Pancreas (tissue), 10 donors: ENCODE results near the gene LRRC31. TPM values are rescaled to one million over a fixed set of nuclear protein-coding genes. Genes with fewer than 3 reads are reported as not detected.
A peak's percentile ranks its signal among the peaks of the same experiment; 100 is the strongest.

Experiments
- ATAC-seq, 4 donors: fragments of 200-7000 bp; cut with Tn5 transposase; one replicate each; pipeline versions ENCODE4 v1.8.0 to v1.9.1; 2020; ENCODE audit warnings: mild to moderate bottlenecking in 4 of 4, moderate library complexity in 4 of 4
- DNase-seq, 6 donors: peaks; one replicate each; pipeline ENCODE4 v3.0.0-alpha.2; 2020
- FAIRE-seq: peaks from 2 replicates; lab custom pipeline; 2012; peaks lifted over from hg19 to GRCh38; lab: Jason Lieb, UNC
- H3K27ac ChIP-seq, 4 donors: fragments of 200-600 bp; sonication (generic); 1 replicate in 3 of 4; 2 replicates in 1 of 4; pipeline versions ENCODE4 v1.5.0 to v1.8.0; 2020
- H3K27me3 ChIP-seq, 4 donors: fragments of 200-600 bp; one replicate each; pipeline ENCODE4 v1.8.0; 2021
- H3K36me3 ChIP-seq, 3 donors: fragments of 200-600 bp; sonication (generic) in 1 of 3; one replicate each; pipeline versions ENCODE4 v1.5.0 to v1.8.0; 2020 to 2021
- H3K4me1 ChIP-seq, 3 donors: fragments of 200-600 bp; one replicate each; pipeline ENCODE4 v1.8.0; 2021
- H3K4me3 ChIP-seq, 4 donors: fragments of 200-600 bp; sonication (generic) in 2 of 4; one replicate each; pipeline versions ENCODE4 v1.5.0 to v1.8.0; 2020 to 2021
- H3K9me3 ChIP-seq, 4 donors: fragments of 200-600 bp; one replicate each; pipeline ENCODE4 v1.8.0; 2021
- CTCF ChIP-seq, 4 donors: fragments of 200-600 bp; sonication (generic) in 3 of 4; IDR thresholded peaks; one replicate each; pipeline versions ENCODE4 v1.5.0 to v1.8.0; 2021; ENCODE audit warnings: antibody characterized with exemption in 4 of 4
- WGBS, 2 donors: extraction: QIAGEN DNeasy Blood & Tissue Kit; methylation state at CpG; one replicate each; pipeline ENCODE4 v1.1.7; 2013; 5-methylcytosine and 5-hydroxymethylcytosine counted together
- intact Hi-C, 3 donors: fragments of 100-400 bp; cut with DNase I; formaldehyde crosslinking; loops; one replicate each; pipeline versions ENCODE4 v1.11.1 to v1.14.2; 2022
- polyA plus RNA-seq, 2 donors: library from polyadenylated mRNA; stranded (reverse); fragments of 200-250 nt; gene quantifications; one replicate each; pipeline ENCODE4 v1.2.3, GENCODE V29; 2013
- total RNA-seq, 6 donors: library from RNA; stranded (reverse); fragmentation: NEBNext Ultra II Directional in 4 of 6; extraction: Animal tissue kit (Norgen Biotek cat#: 25700) in 4 of 6; gene quantifications; one replicate each; pipeline versions ENCODE4 v1.2.1 to v1.2.4, GENCODE V29; 2021 to 2023
- donor health status: healthy with polysubstance abuse.
- donor health status: DM: no; HTN: no; CAD: no; lungs with moderate emphysema.
- donor health status: DM: no; HTN: no; CAD: no.
- donor health status: control.
- donor health status: control.
- donor health status: Bipolar disorder and iron deficiency.
- donor health status: DM: yes; HTN: yes; CAD: no.
- donor health status: DM: no; HTN: no; CAD: no.
- donor health status: DM: no; HTN: no; CAD: no.
- donor health status: DM: yes; HTN: yes; CAD: no.

The LRRC31 gene
- total and polyA plus RNA-seq, 8 donors: 0.19 TPM; not detected in 7

- TF ChIP-seq CTCF (IDR thresholded peaks at IDR 0.05): no peak
- Histone ChIP-seq H3K4me3 (peak overlapping the region in 1 of 4 donors; percentile 70), H3K9me3 (no peaks in the 10 kb centered on the region), H3K36me3 (no peaks in the 10 kb centered on the region), H3K27me3 (peaks cover 0 to 4% (median 0%) of the 10 kb centered on the region in 4 donors), H3K27ac (no peak overlapping the region), H3K4me1 (peaks cover 0 to 4% (median 0%) of the 10 kb centered on the region in 3 donors)
- intact Hi-C loops: no loop called here
- WGBS, 2 donors: 60 to 62% methylated on average over 27 of the region's 27 CpGs
- DNase-seq (peak in 1 of 6 donors; percentile 17), FAIRE-seq (no peak), ATAC-seq (peak in 3 of 4 donors; percentile 36 to 57 (median 37))
Observed at GRCh38 chr3:169813757-169814517, 55.8 kb downstream of the LRRC31 start.

- intact Hi-C loops: no loop called here
- no peak overlapping the region for H3K27ac ChIP-seq
- FAIRE-seq (no peak), ATAC-seq (no peak), DNase-seq (no peak)
- H3K4me3 ChIP-seq: peak overlapping the region in 1 of 4 donors; percentile 70
- WGBS, 2 donors: 70 to 77% methylated on average over 8 of the region's 8 CpGs
- H3K27me3 ChIP-seq: peaks cover 0 to 4% (median 0%) of the 10 kb centered on the region in 4 donors
- no peak for TF ChIP-seq CTCF (IDR thresholded peaks at IDR 0.05)
- peaks cover 0 to 4% (median 0%) of the 10 kb centered on the region in 3 donors for H3K4me1 ChIP-seq
- no peaks in the 10 kb centered on the region for H3K9me3 ChIP-seq
- H3K36me3 ChIP-seq: no peaks in the 10 kb centered on the region
Observed at GRCh38 chr3:169813278-169813677, 56.5 kb downstream of the LRRC31 start.

GRCh38 chr3:169812332-169813235, 57.2 kb downstream of the LRRC31 start, which contains the start of the genes LRRC34 and LRRIQ4:
LRRC34 (minus strand) TSS chr3:169812904; CDS start chr3:169812548, 356 bp downstream.
LRRIQ4 (plus strand) TSS chr3:169812870; CDS start chr3:169821922, 9,052 bp downstream.
- 11 to 15% methylated on average over 50 to 56 of the region's 56 CpGs for WGBS, 2 donors
- intact Hi-C loops: no loop called here
- FAIRE-seq: no peak

More at GRCh38 chr3:169812332-169813235, 57.2 kb downstream of the LRRC31 start, which contains the start of the genes LRRC34 and LRRIQ4:
- ATAC-seq (peak; percentile 91 to 95 (median 92)), DNase-seq (peak; percentile 48 to 86 (median 64))
- Histone ChIP-seq H3K4me3 (peak within 1 kb of the TSS; percentile 27 to 70 (median 36)), H3K4me1 (peaks cover 0 to 4% (median 0%) of the 10 kb centered on the region in 3 donors), H3K27me3 (peaks cover 0 to 4% (median 0%) of the 10 kb centered on the region in 4 donors), H3K27ac (peak within 1 kb of the TSS in 2 of 4 donors; percentile 12 to 33), H3K9me3 (no peaks in the 10 kb centered on the region), H3K36me3 (no peaks in the 10 kb centered on the region)
- TF ChIP-seq CTCF (IDR thresholded peaks at IDR 0.05): no peak
